Measurements from ENCODE around the gene ZFPM1.

- TF ChIP-seq CTCF (IDR thresholded peaks at IDR 0.05) (no peak), REST (IDR thresholded peaks at IDR 0.05; ENCODE audit: insufficient read depth in 1 of 2, low read depth in 2 of 2, low read length in 1 of 2) (no peak), TCF7L2 (IDR thresholded peaks at IDR 0.05; ENCODE audit: low read depth, low read length) (no peak)
Measured at GRCh38 chr16:88419790-88420189, 33.3 kb upstream of the ZFPM1 start.

Data from Panc1 (cell line).